Activated effector memory CD4-positive, alpha-beta T cell treated with anti-CD3 and anti-CD28 coated beads, Interleukin-2, amount 50 U/mL, for 16 hours (primary cell): Measurements from ENCODE around the gene TIRAP.

Experiments
- DNase-seq: peaks from one replicate; pipeline ENCODE4 v3.0.0-alpha.2; 2020

TIRAP gene

GRCh38 chr11:126288237-126288636, 5.3 kb downstream of the TIRAP start:
- no peak for DNase-seq

GRCh38 chr11:126290887-126291286, 8.0 kb downstream of the TIRAP start:
- DNase-seq = no peak

GRCh38 chr11:126293726-126294125, 10.8 kb downstream of the TIRAP start:
- DNase-seq = no peak

GRCh38 chr11:126297004-126297403, 14.1 kb downstream of the TIRAP start:
- peak; percentile 31 for DNase-seq

GRCh38 chr11:126303623-126304456, 20.9 kb downstream of the TIRAP start, which contains the start of gene DCPS:
DCPS (plus strand) TSS chr11:126304060; CDS start chr11:126304081, 21 bp downstream.
- DNase-seq = peak; percentile 95

GRCh38 chr11:126304457-126305075, 21.7 kb downstream of the TIRAP start:
- DNase-seq = peak; percentile 65

GRCh38 chr11:126305699-126306098, 22.8 kb downstream of the TIRAP start:
- peak; percentile 63 for DNase-seq

- peak; percentile 55 for DNase-seq
Measured at GRCh38 chr11:126307706-126308105, 24.8 kb downstream of the TIRAP start.

GRCh38 chr11:126308271-126308671, 25.4 kb downstream of the TIRAP start:
- DNase-seq = peak; percentile 24

- DNase-seq = peak; percentile 25
Measured at GRCh38 chr11:126308771-126309170, 25.9 kb downstream of the TIRAP start.

GRCh38 chr11:126310200-126310991, 27.5 kb downstream of the TIRAP start:
- peak; percentile 84 for DNase-seq

GRCh38 chr11:126310992-126311310, 28.1 kb downstream of the TIRAP start:
- DNase-seq = peak; percentile 3

GRCh38 chr11:126311401-126312291, 28.8 kb downstream of the TIRAP start:
- DNase-seq = peak; percentile 25

- peak; percentile 41 for DNase-seq
Measured at GRCh38 chr11:126312961-126313360, 30.1 kb downstream of the TIRAP start.

GRCh38 chr11:126313826-126314225, 30.9 kb downstream of the TIRAP start:
- DNase-seq = no peak

- peak; percentile 60 for DNase-seq
Measured at GRCh38 chr11:126317432-126317755, 34.5 kb downstream of the TIRAP start.

GRCh38 chr11:126317756-126318573, 35.1 kb downstream of the TIRAP start:
- DNase-seq = peak; percentile 60

- DNase-seq = peak; percentile 44
Measured at GRCh38 chr11:126318574-126319373, 35.9 kb downstream of the TIRAP start.

- peak; percentile 53 for DNase-seq
Measured at GRCh38 chr11:126319374-126319740, 36.5 kb downstream of the TIRAP start.

GRCh38 chr11:126322996-126323395, 40.1 kb downstream of the TIRAP start:
- no peak for DNase-seq
